ENCODE data around the gene CDK6.
"Not testable (repeated sequence)": the region's sequence is repeated elsewhere in the genome, so short reads cannot be mapped to it uniquely, and the experiment has no call there.

Gene CDK6

DNA sequence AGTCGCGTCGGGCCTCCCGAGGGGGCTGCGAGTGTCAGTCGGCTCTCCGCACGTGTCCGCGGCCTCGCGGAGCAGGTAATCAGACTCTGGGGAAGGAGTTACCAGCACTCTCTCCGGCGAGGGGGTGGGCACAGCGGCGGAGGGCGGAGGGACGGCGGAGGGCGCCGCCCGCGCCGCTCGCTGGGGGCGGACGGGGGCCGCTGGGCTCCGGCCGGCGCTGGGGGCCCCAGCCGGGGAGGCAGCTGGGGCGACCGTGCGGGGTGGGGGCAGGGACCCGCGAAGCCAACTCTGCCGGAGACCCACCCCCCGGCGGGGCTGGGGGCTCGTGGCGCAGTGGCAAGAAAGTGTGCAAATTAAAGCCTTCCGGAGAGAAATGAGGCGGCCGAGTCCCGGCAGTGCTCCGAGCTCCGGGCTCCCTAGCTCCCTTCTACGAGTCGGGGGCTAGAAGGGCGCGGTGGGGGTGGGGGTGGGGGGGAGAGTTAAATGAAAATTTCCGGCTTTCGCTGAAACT lies at the start of gene CDK6:
CDK6 (minus strand) TSS at position 85 of the 511 bp plus-strand sequence. CDS start 3,250 bp downstream, outside the sequence.
- intact Hi-C loops (cut with DNase I): loop anchor here (10.0 kb wide), 1 partner anchor 218 kb away; no protein-coding TSS in a partner anchor
- DNase-seq: peak in 36 of 42 donors; percentile 14 to 66 (median 36)

- intact Hi-C loops (cut with DNase I); DNase-seq: not testable (repeated sequence)
Observed at GRCh38 chr7:92886039-92886438, 49.7 kb upstream of the CDK6 start.

- no peak for DNase-seq
- intact Hi-C loops (cut with DNase I): no loop called here
Observed at GRCh38 chr7:92884218-92884617, 47.8 kb upstream of the CDK6 start.

DNA sequence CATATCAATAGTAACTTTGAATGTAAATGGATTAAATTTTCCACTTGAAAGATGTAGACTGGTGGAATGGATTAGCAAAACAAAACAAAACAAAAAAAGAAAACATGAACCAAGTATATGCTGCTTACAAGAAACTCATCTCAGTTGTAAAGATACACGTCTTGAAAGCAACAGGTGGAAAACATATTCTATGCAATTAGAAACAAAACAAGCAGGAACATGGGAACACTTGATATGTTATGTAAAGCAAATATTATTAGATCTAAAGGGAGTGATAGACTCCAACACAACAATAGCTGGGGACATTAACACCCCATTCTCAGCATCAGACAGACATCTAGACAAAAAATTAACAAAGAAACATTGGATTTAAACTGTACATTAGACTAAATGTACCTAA lies 46.4 kb upstream of the CDK6 start:
- intact Hi-C loops (cut with DNase I): no loop called here
- DNase-seq: no peak

- no peak for DNase-seq
- intact Hi-C loops (cut with DNase I): no loop called here
Observed at GRCh38 chr7:92881091-92881485, 44.7 kb upstream of the CDK6 start.

GRCh38 chr7:92880212-92881090 lies 44.1 kb upstream of the CDK6 start:
- intact Hi-C loops (cut with DNase I): no loop called here
- peak in 11 of 42 donors; percentile 6 to 63 (median 22) for DNase-seq

- intact Hi-C loops (cut with DNase I): no loop called here
- no peak for DNase-seq
Observed at GRCh38 chr7:92877367-92877766, 41.0 kb upstream of the CDK6 start.

DNA sequence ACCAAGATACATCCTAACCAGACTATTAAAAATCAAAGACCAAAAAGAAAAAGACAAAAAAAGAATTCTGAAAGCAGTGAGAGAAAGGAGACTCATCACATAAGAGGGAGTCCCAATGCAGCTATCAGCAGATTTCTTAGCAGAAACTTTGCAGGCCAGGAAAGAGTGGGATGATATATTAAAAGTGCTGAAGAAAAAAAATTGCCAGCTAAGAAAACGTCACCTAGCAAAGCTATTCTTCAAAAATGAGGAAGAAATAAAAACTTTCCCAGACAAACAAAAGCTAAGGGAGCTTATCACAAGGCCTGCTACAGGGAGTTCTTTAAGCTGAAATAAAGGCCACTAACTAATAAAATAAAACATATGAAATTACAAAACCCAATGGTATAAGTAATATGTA lies 40.5 kb upstream of the CDK6 start:
- no peak for DNase-seq
- intact Hi-C loops (cut with DNase I): no loop called here

DNA sequence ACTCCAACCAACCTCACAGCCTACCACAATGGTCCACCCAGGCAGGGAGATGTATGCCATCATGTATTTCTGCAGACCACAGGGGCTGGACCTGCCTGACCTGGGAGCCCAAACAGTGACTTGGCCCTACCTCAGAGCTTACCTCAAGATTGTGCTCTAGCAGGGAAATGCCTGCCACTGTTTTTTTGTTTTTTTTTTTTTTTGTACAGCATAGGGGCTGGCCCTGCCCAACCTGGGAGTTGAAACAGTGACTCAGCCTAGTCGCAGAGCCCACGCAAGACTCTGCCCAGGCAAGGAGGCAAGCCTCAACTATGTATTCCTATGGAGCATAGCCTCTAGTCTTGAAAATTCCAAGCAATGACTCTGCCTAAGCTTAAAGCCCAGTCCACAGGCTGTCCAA lies 39.3 kb upstream of the CDK6 start:
- DNase-seq: no peak
- intact Hi-C loops (cut with DNase I): no loop called here

- intact Hi-C loops (cut with DNase I): no loop called here
- no peak for DNase-seq
Observed at GRCh38 chr7:92875173-92875572, 38.8 kb upstream of the CDK6 start.

DNA sequence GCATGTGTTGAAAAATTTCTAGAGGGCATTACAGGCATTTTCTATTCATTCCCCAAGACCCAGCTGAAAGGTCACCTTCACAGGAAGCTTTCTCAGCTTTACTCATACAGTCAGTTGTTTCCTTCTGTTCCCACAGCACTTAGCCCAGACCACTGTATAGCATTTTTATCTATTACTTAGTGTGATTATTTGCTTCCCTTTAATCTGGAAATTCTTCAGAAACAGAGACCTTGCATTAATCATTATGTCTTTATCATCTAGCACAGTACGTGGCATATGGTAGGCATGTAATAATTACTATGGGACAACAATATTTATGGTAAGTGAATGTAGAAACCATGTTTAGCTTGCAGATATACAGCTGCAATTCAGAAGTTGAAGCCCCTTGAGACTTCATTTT lies 38.2 kb upstream of the CDK6 start:
- intact Hi-C loops (cut with DNase I): no loop called here

GRCh38 chr7:92873776-92874175 lies 37.4 kb upstream of the CDK6 start:
- intact Hi-C loops (cut with DNase I): no loop called here
- DNase-seq: no peak

More for the DNA sequence above, 38.2 kb upstream of the CDK6 start:
- no peak for DNase-seq

DNA sequence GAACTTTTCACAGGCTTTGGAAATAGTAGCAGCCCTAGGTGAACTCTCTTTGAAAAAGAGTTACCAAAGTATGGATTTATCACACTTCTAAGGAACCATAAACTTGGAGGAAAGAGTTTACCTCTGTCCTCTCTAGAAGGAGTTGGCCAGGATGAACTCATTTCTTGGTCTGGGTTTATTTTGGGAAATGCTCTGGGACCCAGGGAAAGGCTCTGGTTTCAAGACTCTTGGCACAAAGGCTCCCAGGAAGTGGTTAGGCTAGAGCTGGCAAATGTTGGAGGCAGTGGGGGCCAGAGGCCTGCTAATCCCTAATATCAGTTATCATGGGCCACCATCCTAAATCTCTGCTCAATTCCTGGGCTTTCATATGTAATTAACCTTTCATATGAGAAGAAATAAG lies 36.3 kb upstream of the CDK6 start:
- DNase-seq: no peak
- intact Hi-C loops (cut with DNase I): no loop called here

- intact Hi-C loops (cut with DNase I): no loop called here
- no peak for DNase-seq
Observed at GRCh38 chr7:92868683-92869293, 32.4 kb upstream of the CDK6 start.

- DNase-seq; intact Hi-C loops (cut with DNase I): not testable (repeated sequence)
Observed at GRCh38 chr7:92864169-92864568, 27.8 kb upstream of the CDK6 start.

DNA sequence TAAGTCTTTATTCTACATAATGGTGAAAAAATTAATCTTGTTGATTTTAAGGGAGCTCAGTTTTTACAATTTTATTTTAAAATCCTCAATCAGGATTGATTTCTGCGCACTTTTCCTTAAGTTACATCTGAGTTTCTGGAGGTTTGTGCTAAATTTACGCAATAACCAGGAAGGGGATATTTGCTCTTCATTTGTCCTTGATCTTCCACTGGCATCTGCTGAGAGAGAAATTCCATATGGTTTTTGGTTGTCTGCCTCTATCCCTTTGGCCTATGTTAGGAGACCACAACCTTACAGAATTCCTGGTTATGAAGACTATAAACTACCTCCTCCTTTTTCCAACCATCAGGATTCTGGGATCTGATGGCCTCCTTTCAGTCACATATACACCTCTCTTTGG lies 20.1 kb upstream of the CDK6 start:
- DNase-seq: no peak
- intact Hi-C loops (cut with DNase I): no loop called here

DNA sequence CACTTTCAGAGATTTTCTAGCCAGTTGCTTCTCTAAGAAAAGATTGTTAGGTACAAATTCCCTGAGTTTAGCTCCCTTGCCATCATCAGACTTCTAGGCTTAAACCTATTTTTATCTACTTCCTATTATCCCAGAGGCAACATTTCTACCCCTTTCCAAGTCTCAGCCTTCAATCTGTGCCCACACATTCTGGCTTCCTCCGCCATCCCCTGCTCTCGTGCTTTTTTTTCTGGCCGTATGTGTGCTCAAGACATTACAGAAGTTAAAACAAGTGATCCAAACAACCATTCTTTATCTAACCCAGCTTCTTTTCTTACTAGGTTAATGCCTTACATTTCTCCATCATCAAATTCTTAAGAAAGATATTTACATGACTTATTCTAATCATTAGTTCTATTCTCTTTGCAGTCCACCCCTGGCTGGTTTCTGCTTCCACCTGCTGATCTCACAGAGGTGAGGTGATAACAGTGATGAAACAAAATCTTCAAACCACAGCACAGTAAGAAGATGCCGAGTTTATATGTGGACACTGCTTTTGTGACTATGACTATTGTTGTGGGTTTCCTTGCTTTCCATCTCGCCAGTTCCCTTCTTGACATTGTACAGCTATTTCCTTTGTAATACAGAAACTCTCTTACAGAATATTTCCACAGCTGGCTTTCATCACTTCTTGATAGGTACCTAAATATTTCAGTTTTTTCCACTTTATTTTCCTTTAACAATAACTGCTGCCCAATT lies 18.3 kb upstream of the CDK6 start:
- peak in 15 of 42 donors; percentile 7 to 65 (median 17) for DNase-seq
- intact Hi-C loops (cut with DNase I): no loop called here

DNA sequence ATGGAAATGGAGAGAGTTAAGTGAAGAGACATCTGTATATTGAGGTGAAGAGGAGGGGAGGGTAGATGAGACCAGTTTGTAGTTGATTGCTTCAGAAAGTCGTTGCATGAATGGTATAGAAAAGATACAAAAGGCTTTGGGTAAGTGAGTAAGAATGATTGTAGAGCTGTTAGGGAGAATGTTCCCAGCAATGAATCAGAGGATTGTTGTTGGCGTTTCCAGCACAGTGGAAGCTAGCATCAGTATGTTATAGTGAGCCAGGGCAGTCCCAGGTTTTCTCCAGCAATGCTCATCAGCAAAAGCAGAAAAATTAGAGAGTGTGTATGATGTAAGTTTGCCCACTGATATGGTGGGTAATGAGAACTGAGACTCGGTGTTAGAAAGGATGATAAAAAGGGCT lies 15.4 kb upstream of the CDK6 start:
- no peak for DNase-seq
- intact Hi-C loops (cut with DNase I): no loop called here

DNA sequence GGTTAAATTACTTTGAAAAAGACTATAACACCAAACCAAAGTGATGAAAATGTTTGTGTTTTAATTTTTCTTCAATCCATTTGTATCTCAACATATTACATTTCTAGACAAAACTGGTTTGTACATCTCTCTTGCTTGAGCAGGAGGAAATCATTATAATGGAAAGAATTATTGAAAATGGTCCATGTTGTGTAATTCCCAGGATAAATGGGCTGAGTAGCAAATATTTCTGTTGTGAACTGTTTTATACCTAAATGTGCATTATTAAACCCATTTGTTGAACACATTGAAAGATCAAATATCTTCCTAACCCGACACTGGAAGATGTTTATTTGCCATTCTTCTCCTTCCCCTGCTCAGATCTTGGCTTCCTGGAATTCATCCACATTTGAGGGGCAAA lies 14.1 kb upstream of the CDK6 start:
- no peak for DNase-seq
- intact Hi-C loops (cut with DNase I): no loop called here

DNA sequence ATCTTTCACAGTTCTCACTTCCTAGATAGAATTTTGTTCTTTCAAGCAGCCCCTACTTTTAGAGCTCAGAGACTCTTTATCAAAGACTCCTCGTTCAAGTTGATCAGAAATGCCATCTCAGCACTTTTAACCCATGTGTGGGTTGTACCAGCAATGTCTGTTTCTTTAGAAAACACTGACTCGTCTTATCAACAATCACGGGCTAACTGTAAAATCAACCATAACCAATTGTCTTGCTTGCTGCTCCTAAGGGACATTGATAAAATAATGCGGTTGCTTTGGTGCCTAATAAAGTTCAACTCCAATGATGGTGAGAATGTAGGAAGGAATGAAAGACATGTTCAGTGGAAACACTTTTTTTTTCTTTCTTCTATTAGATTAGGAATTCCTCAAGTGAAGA lies 12.9 kb upstream of the CDK6 start:
- no peak for DNase-seq
- intact Hi-C loops (cut with DNase I): no loop called here

All from head of caudate nucleus (tissue), 42 donors.